Right ventricle myocardium inferior (tissue), 1 donor: Measurements from ENCODE around the gene BCL2L13. TPM values are rescaled to one million over a fixed set of nuclear protein-coding genes. Genes with fewer than 3 reads are reported as not detected.
"Not testable (repeated sequence)": the region's sequence is repeated elsewhere in the genome, so short reads cannot be mapped to it uniquely, and the experiment has no call there.

ENCODE experiments used
- ATAC-seq: fragments of 200-7000 bp; cut with Tn5 transposase; one replicate; pipeline ENCODE4 v1.9.1; 2020; ENCODE audit warnings: mild to moderate bottlenecking, moderate library complexity
- DNase-seq: peaks from one replicate; pipeline ENCODE4 v3.0.0; 2021; ENCODE audit errors: missing footprints
- intact Hi-C: fragments of 100-400 bp; cut with DNase I; formaldehyde crosslinking; loops from one replicate; pipeline ENCODE4 v1.11.0; 2022
- total RNA-seq: library from RNA; stranded (reverse); fragmentation: NEBNext Ultra II Directional; extraction: Animal tissue kit (Norgen Biotek cat#: 25700); gene quantifications from one replicate; pipeline ENCODE4 v1.2.1, GENCODE V29; 2021
- donor health status: DM: no; HTN: yes; CAD: no; lungs with severe emphysema.

BCL2L13 gene
- total RNA-seq, 1 donor from 2014 or later = 95.9 TPM

DNA sequence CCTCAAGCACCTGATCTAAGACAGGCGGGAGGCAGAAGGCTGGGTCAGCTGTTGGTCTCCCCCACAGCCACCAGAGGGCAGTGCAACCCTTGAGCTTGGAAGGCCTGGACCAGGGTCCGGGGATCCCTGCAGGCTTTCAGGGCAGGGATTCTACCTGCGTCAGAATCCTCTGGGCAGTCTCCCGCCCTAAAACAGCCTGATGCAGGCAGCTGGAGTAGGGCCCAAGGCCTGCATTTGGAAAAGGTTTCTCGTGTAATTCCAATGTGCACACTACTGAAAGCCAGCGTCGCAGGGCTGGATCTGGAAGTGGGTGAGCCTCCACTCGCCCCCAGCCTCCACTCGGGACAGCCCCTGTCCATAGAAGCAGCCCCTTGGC, 104.0 kb downstream of the BCL2L13 start:
- intact Hi-C loops = loop anchor here (2.0 to 5.0 kb wide), 2 partner anchors 45 to 334 kb away; partner anchors contain the start of gene PEX26
- ATAC-seq (peak; percentile 63), DNase-seq (peak; percentile 74)

DNA sequence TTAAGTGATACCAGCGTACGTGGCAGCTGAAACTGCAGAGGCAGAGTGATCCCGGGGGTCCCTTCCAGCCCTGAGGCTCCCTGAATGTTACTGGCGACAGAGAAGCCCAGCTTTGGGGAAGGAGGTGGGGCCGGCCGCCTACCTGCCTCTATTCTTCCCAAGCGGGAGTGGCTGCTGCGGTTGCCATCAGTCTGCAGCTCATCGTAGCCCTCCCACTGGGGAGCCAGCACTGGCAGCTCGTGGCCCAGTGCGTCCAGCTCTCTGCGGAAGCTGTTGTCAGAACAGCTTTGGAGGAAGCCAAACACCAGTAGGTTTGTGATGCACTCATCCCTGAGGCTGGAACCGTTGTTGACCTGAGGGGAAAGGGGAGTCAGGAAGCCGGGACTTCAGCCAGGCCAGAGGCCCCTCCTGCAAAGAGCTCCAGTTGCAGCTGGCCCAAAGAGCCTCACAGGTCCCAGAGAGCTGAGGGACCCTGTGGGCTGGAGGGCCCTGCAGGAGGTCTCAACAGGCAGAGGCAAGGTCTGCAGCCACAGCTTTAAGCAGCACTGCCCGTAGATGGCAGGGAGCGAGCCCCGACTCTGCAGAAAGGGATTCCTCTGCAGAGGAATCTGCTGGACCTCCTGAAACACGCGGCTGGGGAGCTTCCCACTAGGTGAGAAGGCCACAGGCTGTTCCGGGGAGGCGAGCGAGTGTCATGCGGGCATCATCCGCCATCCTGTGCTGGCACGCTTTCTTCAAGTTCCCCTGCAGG, 105.3 kb downstream of the BCL2L13 start:
- ATAC-seq (no peak), DNase-seq (no peak)
- intact Hi-C loops = loop anchor here (2.0 to 5.0 kb wide), 2 partner anchors 43 to 333 kb away; partner anchors contain the start of gene PEX26

DNA sequence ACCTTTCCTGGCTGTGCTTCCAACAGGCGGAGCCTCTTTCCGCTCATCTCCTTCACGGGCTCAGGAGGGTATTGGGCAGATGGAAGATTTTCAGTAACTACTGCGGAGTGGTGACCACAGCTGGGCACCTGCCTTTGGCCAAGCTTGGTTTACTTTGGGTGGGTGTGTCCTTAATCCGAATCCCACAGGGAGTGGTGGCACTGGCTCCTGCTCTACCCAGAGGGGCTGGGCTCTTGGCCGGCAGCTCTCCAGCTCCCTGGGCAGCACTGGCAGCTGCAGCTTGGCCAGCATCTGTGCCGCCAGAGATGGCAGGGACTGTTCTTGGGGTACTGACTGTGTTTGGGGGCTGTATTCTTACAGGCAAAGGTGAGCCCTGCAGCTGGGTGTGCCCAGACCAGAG, 105.9 kb downstream of the BCL2L13 start:
- intact Hi-C loops = loop anchor here (5.0 kb wide), 1 partner anchor 43 kb away; no protein-coding TSS in a partner anchor
- DNase-seq (no peak), ATAC-seq (no peak)

DNA sequence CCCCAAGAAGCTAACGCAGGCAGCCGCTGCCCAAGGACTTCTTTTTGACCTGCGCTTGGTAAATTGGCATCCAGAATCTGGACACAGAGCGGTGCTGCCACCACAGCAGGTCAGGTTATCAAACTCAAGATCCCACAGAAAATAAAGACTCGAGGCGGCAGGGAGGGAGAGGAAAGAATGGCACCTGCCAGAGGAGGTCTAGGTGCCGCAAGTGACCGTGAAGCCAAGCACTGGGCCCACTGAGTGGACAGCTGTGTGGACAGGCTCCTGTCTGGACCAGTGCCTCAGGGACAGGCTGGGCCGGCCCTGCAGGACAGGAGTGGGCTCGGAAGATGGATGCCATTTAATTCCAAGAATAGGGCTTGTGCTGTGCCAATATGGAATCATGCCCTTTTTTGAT, 108.4 kb downstream of the BCL2L13 start:
- intact Hi-C loops = no loop called here

DNA sequence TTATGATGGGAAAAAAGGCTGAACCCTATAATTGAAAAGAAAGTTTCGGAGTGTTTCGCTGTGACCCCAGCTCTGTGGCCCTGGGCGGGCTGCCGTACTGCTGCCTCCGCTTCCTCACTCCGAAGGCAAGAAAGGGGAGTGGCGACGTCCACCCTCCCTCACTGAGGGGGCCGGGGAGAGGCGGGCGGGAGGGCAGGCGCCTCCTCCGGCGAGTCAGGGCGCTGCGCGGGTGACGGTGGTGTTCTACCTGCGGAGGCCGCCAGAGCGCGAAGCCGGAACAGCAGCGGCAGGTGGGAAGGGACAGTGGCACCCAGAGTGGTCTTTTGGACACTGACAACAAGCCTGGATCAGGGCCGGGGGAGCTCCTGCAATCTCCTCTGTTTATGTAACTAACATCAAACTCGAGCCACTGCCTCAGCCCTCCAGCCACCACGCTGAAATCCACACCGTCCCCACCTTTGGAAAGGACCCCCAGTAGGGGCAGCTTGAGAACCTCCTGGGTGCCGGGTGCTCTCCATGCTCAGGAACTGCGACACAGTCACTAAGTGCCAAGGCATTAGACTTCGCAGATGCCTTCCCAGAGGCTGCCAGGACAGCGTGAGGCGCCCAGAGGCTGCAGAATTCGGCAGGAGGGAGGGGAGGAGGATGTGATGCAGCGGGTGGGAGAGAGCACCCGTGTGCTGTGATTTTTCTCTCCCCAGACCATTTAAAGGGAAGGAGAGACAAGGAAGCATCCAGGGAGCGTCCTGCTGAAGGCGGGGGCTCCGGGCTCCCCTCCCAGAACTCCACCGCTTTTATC, 110.2 kb downstream of the BCL2L13 start:
- DNase-seq = peak; percentile 67
- intact Hi-C loops = no loop called here
- ATAC-seq = peak; percentile 69

More for the DNA sequence above, 108.4 kb downstream of the BCL2L13 start:
- DNase-seq (peak; percentile 14), ATAC-seq (no peak)

DNA sequence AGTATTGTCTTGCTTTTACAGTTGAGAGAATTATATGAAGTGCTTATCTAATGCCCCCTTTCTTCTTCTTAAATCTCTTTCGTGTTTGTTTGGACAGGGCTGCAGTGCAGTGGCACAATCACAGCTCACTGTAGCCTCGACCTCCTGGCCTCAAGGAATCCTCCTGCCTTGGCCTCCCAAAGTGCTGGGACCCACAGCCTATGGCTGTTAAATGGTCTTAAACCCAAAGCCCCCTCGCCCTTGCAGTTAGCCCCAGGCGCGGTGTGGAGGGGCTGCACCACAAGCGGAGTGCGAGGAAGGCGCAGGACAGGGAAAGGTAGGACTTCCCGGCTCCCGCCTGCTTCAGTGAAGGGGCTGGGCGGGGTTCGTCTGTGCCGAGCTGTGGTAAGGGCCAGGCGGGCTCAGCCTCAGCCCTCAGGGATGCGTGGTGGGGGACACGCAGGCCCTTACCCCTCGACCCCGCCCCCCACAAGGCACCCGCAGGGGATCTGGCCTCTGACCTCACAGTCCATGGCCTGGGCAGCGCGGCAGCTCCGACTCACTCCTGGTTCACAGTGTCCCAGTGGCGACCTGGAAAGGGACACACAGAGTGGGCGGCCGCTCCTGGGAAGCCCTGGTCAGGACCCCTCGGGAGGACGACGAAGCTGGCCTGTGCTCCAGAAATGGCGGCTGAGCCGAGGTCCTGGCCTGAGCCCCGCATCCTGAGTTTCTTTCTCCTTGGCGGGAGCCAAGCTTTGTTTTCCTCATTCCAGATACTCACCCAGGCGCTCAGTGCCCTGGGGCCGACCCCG, 111.2 kb downstream of the BCL2L13 start:
- DNase-seq = peak; percentile 50
- ATAC-seq = no peak
- intact Hi-C loops = no loop called here

DNA sequence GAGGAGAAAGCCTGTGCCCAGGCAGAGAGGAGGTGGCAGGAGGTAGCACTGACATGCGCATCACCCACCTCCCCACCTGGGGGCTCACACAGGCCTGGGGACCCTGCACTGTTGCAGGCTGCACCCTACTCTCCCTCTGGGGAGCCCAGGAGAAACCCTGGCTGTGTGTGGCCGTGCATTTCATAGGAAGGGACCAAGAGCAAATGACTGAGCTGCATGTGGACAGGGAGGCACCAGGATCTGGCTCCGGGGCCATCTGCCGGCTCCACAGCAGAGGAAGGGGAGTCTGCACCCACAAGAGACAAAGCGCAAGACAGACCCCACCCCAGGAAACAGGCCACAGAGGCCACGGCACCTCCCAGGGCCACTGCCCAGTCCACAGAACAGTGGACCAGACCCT, 113.0 kb downstream of the BCL2L13 start:
- ATAC-seq = no peak

DNA sequence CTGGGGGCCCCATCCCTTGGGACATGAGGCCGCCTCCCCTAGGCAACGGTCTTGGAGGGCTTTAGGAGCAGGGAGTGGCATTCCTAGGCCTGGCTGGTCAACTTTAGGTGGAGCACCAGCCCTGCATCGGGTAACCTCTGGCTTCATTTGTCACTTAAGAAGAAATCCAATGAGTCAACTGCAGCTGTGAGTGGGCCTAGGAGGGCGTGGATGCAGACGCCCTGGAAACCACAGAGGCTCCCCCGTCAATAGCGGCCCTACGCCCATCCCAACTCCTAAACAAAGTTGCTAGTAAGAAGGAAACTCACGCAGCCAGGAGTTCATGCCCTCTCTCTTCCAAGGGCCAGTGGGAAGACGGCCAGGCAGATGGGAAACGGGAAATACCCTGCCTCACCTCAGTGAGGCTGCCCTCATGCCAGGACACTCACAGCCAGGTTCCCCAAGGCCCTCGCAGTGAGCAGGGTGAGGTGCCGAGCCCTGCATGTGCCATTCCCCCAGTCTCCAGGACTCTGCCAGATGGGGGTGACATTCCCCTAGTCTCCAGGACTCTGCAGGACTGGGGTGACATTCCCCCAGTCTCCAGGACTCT, 114.9 kb downstream of the BCL2L13 start:
- no peak for ATAC-seq
- peak; percentile 31 for DNase-seq
- intact Hi-C loops = no loop called here

More for the DNA sequence above, 113.0 kb downstream of the BCL2L13 start:
- DNase-seq = peak; percentile 44
- intact Hi-C loops = no loop called here

DNA sequence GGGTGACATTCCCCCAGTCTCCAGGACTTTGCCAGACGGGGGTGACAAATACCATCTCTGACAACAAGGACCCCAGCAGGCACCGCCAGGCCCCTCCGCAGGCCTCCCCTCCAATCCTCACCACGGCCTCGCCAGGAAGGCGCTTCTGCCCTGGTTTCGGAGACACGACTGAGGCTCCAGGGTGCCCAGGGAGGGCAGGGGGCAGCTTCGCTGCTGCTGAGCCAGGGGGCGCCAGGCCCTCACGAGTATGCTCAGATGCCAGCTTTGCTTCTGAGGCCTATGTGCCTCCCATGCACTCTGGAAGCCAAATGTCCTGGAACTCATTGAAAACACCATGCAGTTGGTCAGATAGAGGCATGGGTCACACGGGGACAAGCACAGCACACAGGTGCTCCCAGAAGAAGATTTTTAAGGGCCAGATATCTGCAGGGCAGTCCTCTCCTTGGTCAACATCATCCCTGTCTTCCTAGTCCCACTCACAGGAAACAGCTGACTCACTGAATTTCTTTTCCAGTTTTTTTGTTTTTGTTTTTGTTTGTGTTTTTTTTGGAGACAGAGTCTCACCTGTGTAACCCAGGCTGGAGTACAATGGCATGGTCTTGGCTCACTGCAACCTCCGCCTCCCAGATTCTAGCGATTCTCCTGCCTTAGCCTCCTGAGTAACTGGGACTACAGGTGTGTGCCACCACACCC, 115.8 kb downstream of the BCL2L13 start:
- ATAC-seq = peak; percentile 32
- intact Hi-C loops = no loop called here
- peak; percentile 61 for DNase-seq

DNA sequence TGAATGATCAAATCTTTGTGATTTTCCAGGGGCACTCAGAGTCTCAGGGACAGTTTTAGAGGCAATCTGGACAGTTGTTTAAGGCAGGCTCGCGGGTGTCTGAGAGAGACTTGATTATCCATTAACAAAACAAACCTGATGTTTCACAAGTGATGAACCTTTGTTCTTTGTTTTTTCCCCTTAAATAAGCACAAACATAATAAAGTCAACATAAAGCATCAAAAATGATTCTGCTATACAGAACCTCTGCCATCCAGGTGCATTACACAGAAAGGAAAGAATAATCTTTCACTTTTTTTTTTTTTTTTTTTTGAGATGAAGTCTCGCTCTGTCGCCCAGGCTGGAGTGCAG, 122.6 kb downstream of the BCL2L13 start:
- no peak for DNase-seq
- ATAC-seq = no peak
- intact Hi-C loops = no loop called here

DNA sequence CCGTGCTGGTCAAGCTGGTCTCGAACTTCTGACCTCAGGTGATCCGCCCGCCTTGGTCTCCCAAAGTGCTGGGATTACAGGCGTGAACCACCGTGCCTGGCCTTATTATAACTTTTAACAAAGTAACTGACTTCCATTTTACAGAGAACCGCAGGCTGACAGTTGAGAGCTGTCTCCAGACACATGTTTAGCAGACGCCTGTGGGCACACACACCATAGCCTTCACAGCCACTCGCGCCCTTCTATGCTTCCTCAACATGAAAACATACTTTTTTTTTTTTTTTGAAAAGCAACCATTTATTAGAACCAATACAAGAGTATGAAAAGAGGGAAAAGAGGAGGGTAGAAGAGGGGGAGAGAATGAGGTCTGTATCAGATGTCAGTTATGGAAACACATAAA, 124.9 kb downstream of the BCL2L13 start:
- intact Hi-C loops, ATAC-seq: not testable (repeated sequence)
- peak; percentile 7 for DNase-seq

DNA sequence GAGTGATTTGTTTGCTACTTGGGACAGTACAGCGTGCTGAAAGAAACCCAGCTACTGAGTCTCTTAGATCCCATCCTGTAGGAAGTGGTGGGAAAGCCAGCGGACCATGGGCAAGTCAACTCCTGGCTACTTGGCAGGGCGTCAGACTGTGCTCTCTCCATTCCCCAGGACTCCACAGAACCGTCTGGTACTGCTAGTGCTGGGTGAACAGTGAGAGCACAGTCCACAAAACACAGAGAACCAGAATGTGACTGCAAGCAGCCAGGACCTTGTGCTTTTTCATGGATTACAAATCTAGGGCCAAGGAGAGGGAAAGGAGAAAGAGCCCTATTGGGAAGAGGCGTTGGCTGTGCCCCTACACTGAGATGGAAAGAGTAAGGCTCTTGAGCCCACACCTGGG, 125.5 kb downstream of the BCL2L13 start:
- DNase-seq (no peak), ATAC-seq (no peak)
- intact Hi-C loops = no loop called here

DNA sequence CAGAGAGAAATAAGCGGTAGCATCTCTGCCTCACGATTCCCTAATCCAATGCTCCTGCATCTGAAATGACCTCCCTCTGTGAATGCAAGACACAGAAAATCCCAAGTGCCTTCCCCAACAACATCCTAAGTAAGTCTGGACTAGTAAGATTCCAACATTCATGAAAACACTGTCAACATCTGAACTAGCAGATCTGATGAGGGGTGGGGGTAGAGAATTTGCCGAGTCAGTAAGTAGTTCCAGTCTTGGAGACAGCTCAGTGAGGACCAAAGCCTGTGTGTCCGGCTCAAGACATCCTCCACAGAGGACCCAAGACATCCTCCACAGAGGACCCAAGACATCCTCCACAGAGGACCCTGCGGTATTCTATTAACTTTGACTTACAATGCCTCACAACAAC, 126.3 kb downstream of the BCL2L13 start:
- ATAC-seq, intact Hi-C loops, DNase-seq: not testable (repeated sequence)

DNA sequence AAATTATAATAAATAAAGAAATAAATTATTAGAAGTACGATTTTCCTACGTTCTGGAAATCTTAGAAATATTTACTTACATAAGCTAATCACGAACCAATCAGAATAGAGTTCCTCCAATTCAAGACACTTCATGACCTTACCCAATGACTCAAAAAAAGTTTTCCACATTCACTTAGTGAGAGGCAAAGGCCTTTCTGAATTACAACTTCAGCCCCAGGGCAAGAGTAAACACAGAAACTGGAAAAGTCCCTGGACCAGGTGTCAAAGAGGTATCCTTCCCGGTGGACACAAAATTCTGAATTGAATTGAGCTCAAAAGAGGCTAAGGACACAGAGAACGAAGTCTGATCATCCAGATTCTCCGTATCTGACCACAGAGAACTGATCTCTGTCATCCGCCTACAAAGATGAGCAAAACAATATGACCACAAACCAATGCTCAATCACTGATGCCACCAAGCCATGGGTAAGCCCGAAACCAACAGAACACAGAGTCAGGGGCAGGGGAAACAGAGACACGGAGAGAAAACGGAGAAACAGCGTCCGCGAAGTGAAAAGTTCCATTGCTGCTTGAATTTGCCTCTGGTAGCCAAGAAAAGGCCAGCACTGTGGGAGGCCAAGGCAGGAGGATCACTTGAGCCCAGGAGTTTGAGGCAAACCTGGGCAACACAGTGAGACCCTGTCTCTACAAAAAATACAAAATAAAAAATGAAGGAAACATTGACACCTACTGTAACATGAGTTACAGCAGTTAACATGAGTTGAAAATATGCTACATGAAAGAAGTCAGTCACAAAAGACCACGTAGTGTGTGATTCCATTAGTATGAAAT, 128.9 kb downstream of the BCL2L13 start:
- no peak for ATAC-seq
- no peak for DNase-seq
- intact Hi-C loops = no loop called here

DNA sequence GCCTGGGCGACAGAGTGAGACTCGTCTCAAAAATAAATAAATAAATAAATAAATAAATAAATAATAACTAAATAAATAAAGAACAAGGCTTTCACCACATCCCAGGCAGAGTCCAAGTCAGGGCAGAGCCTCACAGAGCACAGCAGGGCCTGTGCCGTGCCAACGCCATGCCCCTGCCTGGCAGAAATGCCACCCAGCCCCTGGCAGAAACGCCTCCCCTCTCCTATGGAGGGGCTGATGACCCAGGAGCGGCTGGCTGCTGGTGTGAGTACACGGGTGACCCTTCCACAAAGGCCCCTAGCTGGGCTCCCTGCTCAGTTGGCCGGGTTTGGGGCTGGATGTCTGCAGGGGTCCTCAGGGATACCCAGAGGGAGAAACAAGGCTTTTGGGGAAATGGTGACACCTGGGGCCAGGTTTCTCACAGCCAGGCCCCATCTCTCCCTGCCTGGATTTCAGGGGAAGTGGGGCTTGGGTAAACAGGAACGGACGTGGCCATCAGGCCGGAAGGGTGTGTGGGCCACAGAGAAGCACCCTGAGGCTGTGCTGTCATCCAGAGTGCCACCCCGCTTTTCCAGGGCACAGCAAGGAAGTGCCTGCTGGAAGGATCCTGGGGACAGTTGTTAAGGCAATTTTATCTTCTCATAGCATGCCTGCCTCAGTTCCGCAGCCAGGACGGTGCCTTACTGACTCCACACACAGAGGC, 130.6 kb downstream of the BCL2L13 start:
- DNase-seq = peak; percentile 77
- ATAC-seq = no peak
- intact Hi-C loops = no loop called here

DNA sequence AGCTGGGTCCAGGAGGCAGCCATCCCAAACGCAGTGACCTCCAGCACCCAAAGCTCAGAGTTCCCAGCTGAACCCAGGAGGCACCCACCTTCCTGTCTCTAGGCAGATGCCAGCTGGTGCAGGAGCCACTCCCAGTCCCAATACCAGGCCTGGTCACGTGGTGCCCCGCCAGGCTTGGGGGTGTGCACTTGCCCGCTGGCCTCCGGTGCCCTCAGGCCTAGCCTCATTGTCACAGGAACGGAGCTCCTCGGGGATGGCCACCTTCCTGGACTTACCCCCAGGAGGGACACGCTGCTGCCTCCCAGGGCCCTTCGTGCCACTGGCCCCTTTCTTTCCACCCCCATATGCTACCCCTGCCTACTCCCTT, 131.1 kb downstream of the BCL2L13 start:
- no peak for DNase-seq
- no peak for ATAC-seq
- intact Hi-C loops = no loop called here
